ENCODE results near the gene NCOA4. TPM values are rescaled to one million over a fixed set of nuclear protein-coding genes. Genes with fewer than 3 reads are reported as not detected.

NCOA4 gene
- total and polyA plus RNA-seq, 2 of the 8 experiments (the other 6 are each of a cell fraction or from before 2014, with no cell fraction given), result 28.9 to 65.2 TPM

DNA sequence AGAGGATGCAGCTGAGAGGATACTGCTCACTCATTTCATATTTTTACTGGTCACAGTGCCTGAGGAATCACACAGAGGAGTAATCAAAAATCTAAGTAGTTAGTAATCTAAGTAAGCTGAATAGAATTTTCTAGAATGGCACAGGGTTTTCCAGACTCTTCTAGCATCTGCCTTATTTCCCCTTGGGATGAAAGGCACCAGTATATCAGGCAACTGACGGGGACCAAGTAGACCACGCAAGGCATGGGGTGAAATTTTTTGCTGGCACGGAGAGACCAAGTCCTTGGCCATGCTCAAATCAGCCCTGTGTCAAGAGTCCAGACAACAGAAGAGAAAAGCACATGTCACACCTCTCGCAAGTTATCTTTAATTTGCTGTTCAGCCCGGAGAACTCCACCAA is 14.2 kb downstream of the NCOA4 start (continued):
- TF ChIP-seq, protein P1, sequence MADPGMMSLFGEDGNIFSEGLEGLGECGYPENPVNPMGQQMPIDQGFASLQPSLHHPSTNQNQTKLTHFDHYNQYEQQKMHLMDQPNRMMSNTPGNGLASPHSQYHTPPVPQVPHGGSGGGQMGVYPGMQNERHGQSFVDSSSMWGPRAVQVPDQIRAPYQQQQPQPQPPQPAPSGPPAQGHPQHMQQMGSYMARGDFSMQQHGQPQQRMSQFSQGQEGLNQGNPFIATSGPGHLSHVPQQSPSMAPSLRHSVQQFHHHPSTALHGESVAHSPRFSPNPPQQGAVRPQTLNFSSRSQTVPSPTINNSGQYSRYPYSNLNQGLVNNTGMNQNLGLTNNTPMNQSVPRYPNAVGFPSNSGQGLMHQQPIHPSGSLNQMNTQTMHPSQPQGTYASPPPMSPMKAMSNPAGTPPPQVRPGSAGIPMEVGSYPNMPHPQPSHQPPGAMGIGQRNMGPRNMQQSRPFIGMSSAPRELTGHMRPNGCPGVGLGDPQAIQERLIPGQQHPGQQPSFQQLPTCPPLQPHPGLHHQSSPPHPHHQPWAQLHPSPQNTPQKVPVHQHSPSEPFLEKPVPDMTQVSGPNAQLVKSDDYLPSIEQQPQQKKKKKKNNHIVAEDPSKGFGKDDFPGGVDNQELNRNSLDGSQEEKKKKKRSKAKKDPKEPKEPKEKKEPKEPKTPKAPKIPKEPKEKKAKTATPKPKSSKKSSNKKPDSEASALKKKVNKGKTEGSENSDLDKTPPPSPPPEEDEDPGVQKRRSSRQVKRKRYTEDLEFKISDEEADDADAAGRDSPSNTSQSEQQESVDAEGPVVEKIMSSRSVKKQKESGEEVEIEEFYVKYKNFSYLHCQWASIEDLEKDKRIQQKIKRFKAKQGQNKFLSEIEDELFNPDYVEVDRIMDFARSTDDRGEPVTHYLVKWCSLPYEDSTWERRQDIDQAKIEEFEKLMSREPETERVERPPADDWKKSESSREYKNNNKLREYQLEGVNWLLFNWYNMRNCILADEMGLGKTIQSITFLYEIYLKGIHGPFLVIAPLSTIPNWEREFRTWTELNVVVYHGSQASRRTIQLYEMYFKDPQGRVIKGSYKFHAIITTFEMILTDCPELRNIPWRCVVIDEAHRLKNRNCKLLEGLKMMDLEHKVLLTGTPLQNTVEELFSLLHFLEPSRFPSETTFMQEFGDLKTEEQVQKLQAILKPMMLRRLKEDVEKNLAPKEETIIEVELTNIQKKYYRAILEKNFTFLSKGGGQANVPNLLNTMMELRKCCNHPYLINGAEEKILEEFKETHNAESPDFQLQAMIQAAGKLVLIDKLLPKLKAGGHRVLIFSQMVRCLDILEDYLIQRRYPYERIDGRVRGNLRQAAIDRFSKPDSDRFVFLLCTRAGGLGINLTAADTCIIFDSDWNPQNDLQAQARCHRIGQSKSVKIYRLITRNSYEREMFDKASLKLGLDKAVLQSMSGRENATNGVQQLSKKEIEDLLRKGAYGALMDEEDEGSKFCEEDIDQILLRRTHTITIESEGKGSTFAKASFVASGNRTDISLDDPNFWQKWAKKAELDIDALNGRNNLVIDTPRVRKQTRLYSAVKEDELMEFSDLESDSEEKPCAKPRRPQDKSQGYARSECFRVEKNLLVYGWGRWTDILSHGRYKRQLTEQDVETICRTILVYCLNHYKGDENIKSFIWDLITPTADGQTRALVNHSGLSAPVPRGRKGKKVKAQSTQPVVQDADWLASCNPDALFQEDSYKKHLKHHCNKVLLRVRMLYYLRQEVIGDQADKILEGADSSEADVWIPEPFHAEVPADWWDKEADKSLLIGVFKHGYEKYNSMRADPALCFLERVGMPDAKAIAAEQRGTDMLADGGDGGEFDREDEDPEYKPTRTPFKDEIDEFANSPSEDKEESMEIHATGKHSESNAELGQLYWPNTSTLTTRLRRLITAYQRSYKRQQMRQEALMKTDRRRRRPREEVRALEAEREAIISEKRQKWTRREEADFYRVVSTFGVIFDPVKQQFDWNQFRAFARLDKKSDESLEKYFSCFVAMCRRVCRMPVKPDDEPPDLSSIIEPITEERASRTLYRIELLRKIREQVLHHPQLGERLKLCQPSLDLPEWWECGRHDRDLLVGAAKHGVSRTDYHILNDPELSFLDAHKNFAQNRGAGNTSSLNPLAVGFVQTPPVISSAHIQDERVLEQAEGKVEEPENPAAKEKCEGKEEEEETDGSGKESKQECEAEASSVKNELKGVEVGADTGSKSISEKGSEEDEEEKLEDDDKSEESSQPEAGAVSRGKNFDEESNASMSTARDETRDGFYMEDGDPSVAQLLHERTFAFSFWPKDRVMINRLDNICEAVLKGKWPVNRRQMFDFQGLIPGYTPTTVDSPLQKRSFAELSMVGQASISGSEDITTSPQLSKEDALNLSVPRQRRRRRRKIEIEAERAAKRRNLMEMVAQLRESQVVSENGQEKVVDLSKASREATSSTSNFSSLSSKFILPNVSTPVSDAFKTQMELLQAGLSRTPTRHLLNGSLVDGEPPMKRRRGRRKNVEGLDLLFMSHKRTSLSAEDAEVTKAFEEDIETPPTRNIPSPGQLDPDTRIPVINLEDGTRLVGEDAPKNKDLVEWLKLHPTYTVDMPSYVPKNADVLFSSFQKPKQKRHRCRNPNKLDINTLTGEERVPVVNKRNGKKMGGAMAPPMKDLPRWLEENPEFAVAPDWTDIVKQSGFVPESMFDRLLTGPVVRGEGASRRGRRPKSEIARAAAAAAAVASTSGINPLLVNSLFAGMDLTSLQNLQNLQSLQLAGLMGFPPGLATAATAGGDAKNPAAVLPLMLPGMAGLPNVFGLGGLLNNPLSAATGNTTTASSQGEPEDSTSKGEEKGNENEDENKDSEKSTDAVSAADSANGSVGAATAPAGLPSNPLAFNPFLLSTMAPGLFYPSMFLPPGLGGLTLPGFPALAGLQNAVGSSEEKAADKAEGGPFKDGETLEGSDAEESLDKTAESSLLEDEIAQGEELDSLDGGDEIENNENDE (IDR thresholded peaks at IDR 0.05; ENCODE audit: insufficient replicate concordance, low read length), result no peak
- TF ChIP-seq SIRT6 (IDR thresholded peaks at IDR 0.05; ENCODE audit: low read length) (no peak), TEAD4 (IDR thresholded peaks at IDR 0.05; ENCODE audit: low read depth, low read length) (no peak), RBBP5 (IDR thresholded peaks at IDR 0.05; ENCODE audit: borderline replicate concordance, low read depth, low read length) (no peak)
